CD14-positive monocyte (primary cell): ENCODE data around the gene ATXN1. TPM values are rescaled to one million over a fixed set of nuclear protein-coding genes. Genes with fewer than 3 reads are reported as not detected.

ENCODE experiments used
- DNase-seq, 3 donors: peaks; one replicate each; pipeline ENCODE4 v3.0.0-alpha.2; 2011 to 2022
- H2AFZ ChIP-seq: 2 replicates; pipeline ENCODE4 v1.6.0; 2012; ENCODE audit warnings: mild to moderate bottlenecking, low read depth, low read length, inconsistent platforms; ENCODE audit not compliant: insufficient read depth, poor library complexity, severe bottlenecking
- H3K27ac ChIP-seq, 2 donors: 1 replicate in 1 of 2; 2 replicates in 1 of 2; pipeline ENCODE4 v1.5.1; 2012 to 2013; ENCODE audit warnings: low read length in 2 of 2, control low read depth in 1 of 2, inconsistent platforms in 1 of 2, low read depth in 1 of 2, mild to moderate bottlenecking in 1 of 2
- H3K27me3 ChIP-seq, 2 donors: one replicate each; pipeline versions ENCODE4 v1.6.0 to v1.6.1; 2011 to 2013; ENCODE audit warnings: low read length in 2 of 2; ENCODE audit not compliant: control insufficient read depth in 2 of 2, insufficient read depth in 2 of 2
- H3K36me3 ChIP-seq, 2 donors: replicated peaks in 1 of 2; 1 replicate in 1 of 2; 2 replicates in 1 of 2; pipeline versions ENCODE4 v1.5.1 to v1.6.1; 2012 to 2013; ENCODE audit warnings: low read length in 2 of 2, control low read depth in 1 of 2, inconsistent platforms in 1 of 2, mild to moderate bottlenecking in 1 of 2; ENCODE audit not compliant: insufficient read depth in 2 of 2, control insufficient read depth in 1 of 2
- H3K4me1 ChIP-seq, 2 donors: 1 replicate in 1 of 2; 2 replicates in 1 of 2; pipeline versions ENCODE4 v1.5.1 to v1.6.1; 2012 to 2013; ENCODE audit warnings: low read length in 2 of 2, control low read depth in 1 of 2, inconsistent platforms in 1 of 2, mild to moderate bottlenecking in 1 of 2, moderate library complexity in 1 of 2; ENCODE audit not compliant: insufficient read depth in 2 of 2, control insufficient read depth in 1 of 2
- H3K4me2 ChIP-seq: replicated peaks from 2 replicates; pipeline ENCODE3; 2012; ENCODE audit warnings: low read length, moderate library complexity, mild to moderate bottlenecking; ENCODE audit not compliant: poor library complexity, severe bottlenecking; ENCODE audit errors: extremely low read depth
- H3K4me3 ChIP-seq, 3 experiments: fragments of 200-600 bp in 1 of 3; sonication (generic) in 1 of 3; replicated peaks in 1 of 3; 1 replicate in 2 of 3; 2 replicates in 1 of 3; pipeline ENCODE4 v1.5.1; 2011 to 2013; ENCODE audit warnings: low read length in 3 of 3, mild to moderate bottlenecking in 3 of 3, control low read depth in 2 of 3, low read depth in 2 of 3, inconsistent platforms in 1 of 3, moderate library complexity in 1 of 3
- H3K79me2 ChIP-seq: 2 replicates; pipeline ENCODE4 v1.6.0; 2012; ENCODE audit warnings: mild to moderate bottlenecking, control low read depth, inconsistent platforms, low read length, moderate library complexity; ENCODE audit not compliant: insufficient read depth
- H3K9ac ChIP-seq: 2 replicates; pipeline ENCODE4 v1.6.0; 2017; ENCODE audit warnings: low read length, mild to moderate bottlenecking; ENCODE audit not compliant: insufficient read depth, poor library complexity, severe bottlenecking
- H3K9me3 ChIP-seq, 2 donors: replicated peaks in 1 of 2; 1 replicate in 1 of 2; 2 replicates in 1 of 2; pipeline versions ENCODE4 v1.5.1 to v1.6.1; 2012 to 2013; ENCODE audit warnings: low read length in 2 of 2, control low read depth in 1 of 2; ENCODE audit not compliant: control insufficient read depth in 1 of 2, insufficient read depth in 1 of 2
- H4K20me1 ChIP-seq: 2 replicates; pipeline ENCODE4 v1.6.0; 2012; ENCODE audit warnings: mild to moderate bottlenecking, low read length, control low read depth, moderate library complexity; ENCODE audit not compliant: insufficient read depth
- H3K27ac Mint-ChIP-seq, 7 donors: one replicate each; pipeline ENCODE4 v1.8.0; 2020; ENCODE audit warnings: mild to moderate bottlenecking in 7 of 7, mixed read lengths in 7 of 7, moderate library complexity in 6 of 7, inconsistent platforms in 2 of 7
- H3K27me3 Mint-ChIP-seq, 3 donors: one replicate each; pipeline ENCODE4 v1.8.0; 2021 to 2022; ENCODE audit warnings: low read depth in 3 of 3, mild to moderate bottlenecking in 3 of 3, mixed read lengths in 3 of 3, moderate library complexity in 3 of 3, inconsistent platforms in 1 of 3
- H3K36me3 Mint-ChIP-seq, 2 donors: one replicate each; pipeline ENCODE4 v1.8.0; 2020; ENCODE audit warnings: mixed read lengths in 2 of 2, inconsistent platforms in 1 of 2, mild to moderate bottlenecking in 1 of 2
- H3K4me1 Mint-ChIP-seq: one replicate; pipeline ENCODE4 v1.8.0; 2020; ENCODE audit warnings: mild to moderate bottlenecking, mixed read lengths
- H3K4me3 Mint-ChIP-seq, 2 donors: one replicate each; pipeline ENCODE4 v1.8.0; 2020; ENCODE audit warnings: mild to moderate bottlenecking in 2 of 2, mixed read lengths in 2 of 2, moderate library complexity in 1 of 2
- H3K9me3 Mint-ChIP-seq, 7 donors: one replicate each; pipeline ENCODE4 v1.8.0; 2020 to 2022; ENCODE audit warnings: mixed read lengths in 7 of 7, mild to moderate bottlenecking in 6 of 7, moderate library complexity in 6 of 7, inconsistent platforms in 2 of 7
- CTCF ChIP-seq: fragments of 200-600 bp; IDR thresholded peaks from one replicate; pipeline ENCODE4 v1.8.0; 2022; ENCODE audit warnings: antibody characterized with exemption, mild to moderate bottlenecking
- WGBS: methylation state at CpG from one replicate; pipeline ENCODE4 v1.1.5; 2013; ENCODE audit warnings: missing lambda C conversion rate; ENCODE audit not compliant: insufficient coverage; 5-methylcytosine and 5-hydroxymethylcytosine counted together
- intact Hi-C, 2 donors: fragments of 100-400 bp; cut with micrococcal nuclease; formaldehyde crosslinking; loops; one replicate each; pipeline versions ENCODE4 v1.15.0 to v1.15.1; 2023
- polyA plus RNA-seq, 3 donors: library from polyadenylated mRNA; depleted of rRNA in 1 of 3; unstranded in 2 of 3; stranded (reverse) in 1 of 3; fragments of 300-500 nt in 2 of 3; fragments of >200 nt in 1 of 3; fragmentation: Illumina TruSeq in 2 of 3; gene quantifications; 1 replicate in 2 of 3; 2 replicates in 1 of 3; pipeline ENCODE4 v1.2.3, GENCODE V29; 2012 to 2021

ATXN1 gene
- polyA plus RNA-seq, 3 donors: 8.8 to 19.1 (median 10.9) TPM

GRCh38 chr6:16697437-16698161 lies 63.7 kb downstream of the ATXN1 start:
- Mint-ChIP-seq H3K9me3 (no peaks in the 10 kb centered on the region), H3K4me3 (no peak overlapping the region), H3K27ac (peak overlapping the region; percentile 24 to 84 (median 76)), H3K36me3 (peaks cover 3 to 4% of the 10 kb centered on the region in 2 donors), H3K27me3 (no peaks in the 10 kb centered on the region), H3K4me1 (peaks cover 80% of the 10 kb centered on the region)
- DNase-seq: no peak
- Histone ChIP-seq H3K36me3 (no peaks in the 10 kb centered on the region), H3K4me2 (peak overlapping the region; percentile 25), H3K79me2 (peaks cover 72% of the 10 kb centered on the region), H3K4me1 (peaks cover 69 to 79% of the 10 kb centered on the region in 2 donors), H4K20me1 (peaks cover 8% of the 10 kb centered on the region), H3K27me3 (no peaks in the 10 kb centered on the region), H2AFZ (no peak overlapping the region), H3K9ac (no peak overlapping the region), H3K27ac (peak overlapping the region in 1 of 2 donors; percentile 50), H3K9me3 (no peaks in the 10 kb centered on the region), H3K4me3 (peak overlapping the region in 1 of 3 experiments; percentile 7)
- TF ChIP-seq CTCF: no peak
- WGBS: 45% methylated on average over 5 of the region's 7 CpGs
- intact Hi-C loops: no loop called here

GRCh38 chr6:16696496-16696895 lies 64.8 kb downstream of the ATXN1 start:
- Mint-ChIP-seq H3K27me3 (no peaks in the 10 kb centered on the region), H3K27ac (peak overlapping the region in 2 of 7 donors; percentile 25 to 64), H3K4me3 (no peak overlapping the region), H3K9me3 (no peaks in the 10 kb centered on the region), H3K36me3 (peaks cover 3 to 4% of the 10 kb centered on the region in 2 donors), H3K4me1 (peaks cover 78% of the 10 kb centered on the region)
- H3K27ac ChIP-seq: peak overlapping the region in 1 of 2 donors; percentile 56
- H2AFZ ChIP-seq: no peak overlapping the region
- no CpG with 5 or more reads among the region's 2 CpGs for WGBS
- no peak overlapping the region for H3K4me3 ChIP-seq
- TF ChIP-seq CTCF: no peak
- no peaks in the 10 kb centered on the region for H3K9me3 ChIP-seq
- no peak overlapping the region for H3K9ac ChIP-seq
- H3K36me3 ChIP-seq: no peaks in the 10 kb centered on the region
- peak overlapping the region; percentile 7 for H3K4me2 ChIP-seq
- H3K79me2 ChIP-seq: peaks cover 82% of the 10 kb centered on the region
- intact Hi-C loops: no loop called here
- H3K27me3 ChIP-seq: no peaks in the 10 kb centered on the region
- H4K20me1 ChIP-seq: peaks cover 8% of the 10 kb centered on the region
- peaks cover 69 to 83% of the 10 kb centered on the region in 2 donors for H3K4me1 ChIP-seq
- DNase-seq: no peak
